ENCODE results near the gene DIPK1C. TPM values are rescaled to one million over a fixed set of nuclear protein-coding genes. Genes with fewer than 3 reads are reported as not detected.

The DIPK1C gene
- total RNA-seq, 1 donor from 2014 or later = not detected

DNA sequence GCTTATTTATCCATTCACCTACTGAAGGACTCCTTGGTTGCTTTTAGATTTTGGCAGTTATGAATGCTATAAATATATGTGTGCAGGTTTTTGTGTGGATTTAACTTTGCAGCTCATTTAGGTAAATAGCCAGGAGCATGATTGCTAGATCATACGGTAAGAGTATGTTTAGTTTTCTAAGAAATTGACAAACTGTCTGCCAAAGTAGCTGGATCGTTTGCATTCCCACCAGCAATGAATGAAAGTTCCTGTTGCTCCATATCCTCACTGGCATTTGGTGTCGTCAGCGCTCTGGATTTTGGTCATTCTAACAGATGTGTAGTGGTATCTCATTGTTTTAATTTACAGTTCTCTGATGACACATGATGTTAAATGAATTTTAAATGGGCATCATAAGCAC is 8.7 kb upstream of the DIPK1C start:
- no peaks in the 10 kb centered on the region for H3K36me3 ChIP-seq (ENCODE audit: insufficient read depth, low read length)
- H3K36me3 Mint-ChIP-seq (ENCODE audit: low read depth, unreplicated experiment) = no peaks in the 10 kb centered on the region
- no peak overlapping the region for H3K4me3 ChIP-seq (ENCODE audit: insufficient read depth, low read depth, low read length)
- H3K4me1 Mint-ChIP-seq (ENCODE audit: low read depth, unreplicated experiment) = peaks cover 7% of the 10 kb centered on the region
- peaks cover 8% of the 10 kb centered on the region for H3K4me1 ChIP-seq (ENCODE audit: insufficient read depth, low read length)
- DNase-seq (ENCODE audit: low read depth) (no peak), FAIRE-seq (no peak)
- no peaks in the 10 kb centered on the region for H3K27me3 ChIP-seq (ENCODE audit: insufficient read depth, low read length)
- H3K27ac ChIP-seq (ENCODE audit: low read depth, low read length) = no peak overlapping the region
- no peaks in the 10 kb centered on the region for H3K79me2 ChIP-seq (ENCODE audit: insufficient read depth, low read length)
- H3K27ac Mint-ChIP-seq (ENCODE audit: unreplicated experiment) = no peak overlapping the region
- peaks cover 6% of the 10 kb centered on the region for H3K9me3 Mint-ChIP-seq (ENCODE audit: unreplicated experiment)
- no peak overlapping the region for H2AFZ ChIP-seq (ENCODE audit: low read depth, low read length)
- H3K4me2 ChIP-seq (ENCODE audit: low read length) = no peak overlapping the region
- TF ChIP-seq CTCF (IDR thresholded peaks at IDR 0.05; ENCODE audit: insufficient read depth, low read depth, low read length) (no peak), EZH2 (IDR thresholded peaks at IDR 0.05; ENCODE audit: insufficient read depth, low read length) (no peak)
- no peak overlapping the region for H3K9ac ChIP-seq (ENCODE audit: low read length)
- no peaks in the 10 kb centered on the region for H4K20me1 ChIP-seq (ENCODE audit: insufficient read depth, low read length)
- H3K9me3 ChIP-seq (ENCODE audit: insufficient read depth, low read depth, low read length) = no peaks in the 10 kb centered on the region
- H3K27me3 Mint-ChIP-seq (ENCODE audit: low read depth, unreplicated experiment) = peaks cover 10% of the 10 kb centered on the region
- no peak overlapping the region for H3K4me3 Mint-ChIP-seq (ENCODE audit: unreplicated experiment)

- no peak for DNase-seq (ENCODE audit: low read depth)
Measured at GRCh38 chr18:74463983-74464382, 6.9 kb upstream of the DIPK1C start.

More at GRCh38 chr18:74463983-74464382, 6.9 kb upstream of the DIPK1C start:
- H3K27me3 Mint-ChIP-seq (ENCODE audit: low read depth, unreplicated experiment) = peaks cover 23% of the 10 kb centered on the region
- Histone ChIP-seq H3K4me2 (ENCODE audit: low read length) (no peak overlapping the region), H3K9ac (ENCODE audit: low read length) (no peak overlapping the region), H3K4me3 (ENCODE audit: insufficient read depth, low read depth, low read length) (no peak overlapping the region), H3K27me3 (ENCODE audit: insufficient read depth, low read length) (peaks cover 6% of the 10 kb centered on the region), H2AFZ (ENCODE audit: low read depth, low read length) (no peak overlapping the region), H3K27ac (ENCODE audit: low read depth, low read length) (no peak overlapping the region), H3K9me3 (ENCODE audit: insufficient read depth, low read depth, low read length) (no peaks in the 10 kb centered on the region), H3K4me1 (ENCODE audit: insufficient read depth, low read length) (peaks cover 8% of the 10 kb centered on the region), H3K36me3 (ENCODE audit: insufficient read depth, low read length) (no peaks in the 10 kb centered on the region), H4K20me1 (ENCODE audit: insufficient read depth, low read length) (no peaks in the 10 kb centered on the region), H3K79me2 (ENCODE audit: insufficient read depth, low read length) (no peaks in the 10 kb centered on the region)
- H3K9me3 Mint-ChIP-seq (ENCODE audit: unreplicated experiment) = peaks cover 4% of the 10 kb centered on the region
- peaks cover 5% of the 10 kb centered on the region for H3K4me1 Mint-ChIP-seq (ENCODE audit: low read depth, unreplicated experiment)
- no peaks in the 10 kb centered on the region for H3K36me3 Mint-ChIP-seq (ENCODE audit: low read depth, unreplicated experiment)
- TF ChIP-seq EZH2 (IDR thresholded peaks at IDR 0.05; ENCODE audit: insufficient read depth, low read length) (no peak), CTCF (IDR thresholded peaks at IDR 0.05; ENCODE audit: insufficient read depth, low read depth, low read length) (no peak)
- FAIRE-seq = no peak
- H3K27ac Mint-ChIP-seq (ENCODE audit: unreplicated experiment) = no peak overlapping the region
- no peak overlapping the region for H3K4me3 Mint-ChIP-seq (ENCODE audit: unreplicated experiment)

Data from astrocyte (in vitro differentiated cells and primary cell).